ENCODE results near the gene DGKQ. TPM values are rescaled to one million over a fixed set of nuclear protein-coding genes. Genes with fewer than 3 reads are reported as not detected.

DGKQ gene
- total and polyA plus RNA-seq, 2 donors from 2014 or later = 3.5 to 13.7 TPM

- Histone ChIP-seq H3K27me3 (ENCODE audit: control insufficient read depth, insufficient read depth, low read length) (peaks cover 2% of the 10 kb centered on the region), H3K4me3 (ENCODE audit: low read length in 3 of 3) (peak within 1 kb of the TSS in 1 of 3 donors; percentile 41), H3K9ac (ENCODE audit: low read length in 3 of 3) (no peak within 1 kb of the TSS), H3K27ac (ENCODE audit: low read depth in 2 of 2, low read length in 2 of 2) (peak within 1 kb of the TSS in 1 of 2 donors; percentile 57), H3K36me3 (ENCODE audit: control insufficient read depth in 2 of 3, insufficient read depth in 3 of 3, low read length in 3 of 3) (peaks cover 0 to 5% (median 0%) of the 10 kb centered on the region in 3 donors), H3K4me1 (ENCODE audit: control insufficient read depth in 2 of 3, insufficient read depth in 2 of 3, low read depth in 1 of 3, low read length in 3 of 3) (peaks cover 0 to 13% (median 0%) of the 10 kb centered on the region in 3 donors), H3K9me3 (ENCODE audit: control insufficient read depth in 2 of 3, insufficient read depth in 1 of 3, low read length in 3 of 3) (no peaks in the 10 kb centered on the region)
- no peak for TF ChIP-seq CTCF (IDR thresholded peaks at IDR 0.05; ENCODE audit: borderline replicate concordance, extremely low read depth, insufficient read depth)
- intact Hi-C loops (cut with DNase I) = no loop called here
- DNase-seq (peak; percentile 92 to 98 (median 94)), FAIRE-seq (no peak)
These were observed 37.8 kb upstream of the DGKQ start, which contains the start of gene FGFRL1 for GRCh38 chr4:1011022-1011665. FGFRL1 (plus strand) TSS chr4:1011626; CDS start chr4:1012486, 860 bp downstream.

DNA sequence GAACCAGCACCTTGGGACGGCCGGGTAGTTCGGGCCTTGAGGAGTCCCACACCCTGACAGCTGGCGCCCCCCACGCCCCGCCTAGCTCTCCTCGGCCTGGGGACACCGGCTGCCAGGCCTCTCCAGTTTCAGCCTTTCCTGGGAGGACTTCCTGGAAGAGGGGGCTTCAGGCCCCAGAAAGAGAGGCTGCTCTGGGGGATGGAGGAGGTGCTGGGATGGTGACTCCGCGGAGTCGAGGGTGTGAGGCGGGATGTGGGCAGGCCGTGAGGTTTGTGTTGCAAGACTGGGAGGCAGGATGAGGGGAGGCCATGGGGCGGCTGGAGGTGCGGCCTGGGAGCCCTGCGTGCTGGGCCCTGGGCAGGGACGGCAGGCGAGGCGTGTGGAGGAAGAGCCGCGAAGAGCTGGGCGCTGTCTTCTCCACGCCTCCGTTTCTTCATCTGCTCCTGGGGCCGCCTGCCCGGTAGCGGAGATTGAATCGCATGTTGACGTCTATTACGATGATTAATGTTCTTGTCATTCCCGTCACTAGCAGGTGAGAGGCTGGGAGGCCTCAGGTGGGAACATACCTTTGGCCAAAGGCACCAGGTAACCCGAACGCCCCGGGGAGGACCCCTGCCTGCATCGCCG is 37.1 kb upstream of the DGKQ start:
- H3K4me1 ChIP-seq (ENCODE audit: control insufficient read depth in 2 of 3, insufficient read depth in 2 of 3, low read depth in 1 of 3, low read length in 3 of 3) = peaks cover 0 to 13% (median 0%) of the 10 kb centered on the region in 3 donors
- H3K36me3 ChIP-seq (ENCODE audit: control insufficient read depth in 2 of 3, insufficient read depth in 3 of 3, low read length in 3 of 3) = peaks cover 0 to 5% (median 0%) of the 10 kb centered on the region in 3 donors
- intact Hi-C loops (cut with DNase I) = no loop called here
- H3K4me3 ChIP-seq (ENCODE audit: low read length in 3 of 3) = peak overlapping the region in 2 of 3 donors; percentile 50 to 61
- peaks cover 2% of the 10 kb centered on the region for H3K27me3 ChIP-seq (ENCODE audit: control insufficient read depth, insufficient read depth, low read length)
- FAIRE-seq = no peak
- DNase-seq = peak in 4 of 5 donors; percentile 53 to 91 (median 72)
- no peaks in the 10 kb centered on the region for H3K9me3 ChIP-seq (ENCODE audit: control insufficient read depth in 2 of 3, insufficient read depth in 1 of 3, low read length in 3 of 3)
- no peak for TF ChIP-seq CTCF (IDR thresholded peaks at IDR 0.05; ENCODE audit: borderline replicate concordance, extremely low read depth, insufficient read depth)
- peak overlapping the region; percentile 57 to 75 for H3K27ac ChIP-seq (ENCODE audit: low read depth in 2 of 2, low read length in 2 of 2)
- no peak overlapping the region for H3K9ac ChIP-seq (ENCODE audit: low read length in 3 of 3)

GRCh38 chr4:1009542-1010394 is 36.4 kb upstream of the DGKQ start:
- peak; percentile 70 to 93 (median 79) for DNase-seq
- no peak for FAIRE-seq
- peak; percentile 22 for TF ChIP-seq CTCF (IDR thresholded peaks at IDR 0.05; ENCODE audit: borderline replicate concordance, extremely low read depth, insufficient read depth)
- Histone ChIP-seq H3K9me3 (ENCODE audit: control insufficient read depth in 2 of 3, insufficient read depth in 1 of 3, low read length in 3 of 3) (no peaks in the 10 kb centered on the region), H3K36me3 (ENCODE audit: control insufficient read depth in 2 of 3, insufficient read depth in 3 of 3, low read length in 3 of 3) (peaks cover 0 to 5% (median 0%) of the 10 kb centered on the region in 3 donors), H3K4me1 (ENCODE audit: control insufficient read depth in 2 of 3, insufficient read depth in 2 of 3, low read depth in 1 of 3, low read length in 3 of 3) (peaks cover 0 to 13% (median 0%) of the 10 kb centered on the region in 3 donors), H3K27me3 (ENCODE audit: control insufficient read depth, insufficient read depth, low read length) (peaks cover 2% of the 10 kb centered on the region), H3K4me3 (ENCODE audit: low read length in 3 of 3) (peak overlapping the region; percentile 33 to 63 (median 50)), H3K27ac (ENCODE audit: low read depth in 2 of 2, low read length in 2 of 2) (peak overlapping the region; percentile 57 to 75), H3K9ac (ENCODE audit: low read length in 3 of 3) (peak overlapping the region in 1 of 3 donors; percentile 68)
- intact Hi-C loops (cut with DNase I) = no loop called here

All from kidney (tissue), 14 donors.